HepG2 (cell line): Measurements from ENCODE around the gene PARS2. TPM values are rescaled to one million over a fixed set of nuclear protein-coding genes. Genes with fewer than 3 reads are reported as not detected.

Experiments used
- ADNP ChIP-seq: sonication (generic); formaldehyde crosslinking; IDR thresholded peaks from 2 replicates; pipeline ENCODE4 v1.4.0; 2020; ENCODE audit warnings: missing genetic modification reagents
- ARID4A ChIP-seq: sonication (generic); formaldehyde crosslinking; IDR thresholded peaks from 2 replicates; pipeline ENCODE4 v1.5.0; 2020; ENCODE audit warnings: mild to moderate bottlenecking, missing genetic modification reagents, borderline replicate concordance
- EZH2 ChIP-seq: conservative IDR thresholded peaks from 2 replicates; pipeline ENCODE4 v1.6.1; 2012; ENCODE audit warnings: mild to moderate bottlenecking, low read depth, low read length, moderate library complexity
- LBX2 ChIP-seq: sonication (generic); formaldehyde crosslinking; IDR thresholded peaks from 2 replicates; pipeline ENCODE4 v1.5.0; 2020; ENCODE audit warnings: missing genetic modification reagents, mild to moderate bottlenecking, borderline replicate concordance
- MYPOP ChIP-seq: sonication (generic); formaldehyde crosslinking; IDR thresholded peaks from 2 replicates; pipeline ENCODE4 v1.8.1; 2023; ENCODE audit warnings: mild to moderate bottlenecking, moderate library complexity, missing genetic modification reagents
- PHB2 ChIP-seq: fragments of 450-650 bp; IDR thresholded peaks from 2 replicates; pipeline ENCODE4 v1.6.1; 2018; ENCODE audit not compliant: partially characterized antibody
- PTBP1 ChIP-seq: fragments of 200-400 bp; formaldehyde crosslinking; IDR thresholded peaks from 2 replicates; pipeline ENCODE4 v1.6.1; 2018; ENCODE audit warnings: low read length, low read depth; ENCODE audit not compliant: poor library complexity, severe bottlenecking
- SMAD1 ChIP-seq: sonication (generic); formaldehyde crosslinking; IDR thresholded peaks from 2 replicates; pipeline ENCODE4 v1.4.0; 2020; ENCODE audit warnings: missing genetic modification reagents, low read depth, mild to moderate bottlenecking, borderline replicate concordance
- SMC3 ChIP-seq: IDR thresholded peaks from 2 replicates; pipeline ENCODE4 v1.6.1; 2011; ENCODE audit warnings: low read length, improper control_type of control experiment
- SP140L ChIP-seq: sonication (generic); formaldehyde crosslinking; IDR thresholded peaks from 2 replicates; pipeline ENCODE4 v1.4.0; 2020; ENCODE audit warnings: missing genetic modification reagents, borderline replicate concordance
- XRCC5 ChIP-seq: fragments of 200-400 bp; formaldehyde crosslinking; optimal IDR thresholded peaks from 2 replicates; pipeline ENCODE3; 2017; ENCODE audit warnings: mild to moderate bottlenecking, low read length
- ZFYVE20 ChIP-seq: sonication (generic); formaldehyde crosslinking; IDR thresholded peaks from 2 replicates; pipeline ENCODE4 v1.8.0; 2023; ENCODE audit warnings: low read depth, mild to moderate bottlenecking, moderate library complexity, missing genetic modification reagents, borderline replicate concordance
- ZNF207 ChIP-seq: fragments of 450-650 bp; IDR thresholded peaks from 2 replicates; pipeline ENCODE4 v1.6.1; 2016; ENCODE audit warnings: antibody characterized with exemption, borderline replicate concordance
- ZNF296 ChIP-seq: sonication (generic); formaldehyde crosslinking; conservative IDR thresholded peaks from 2 replicates; pipeline ENCODE4 v1.5.0; 2020; ENCODE audit warnings: mild to moderate bottlenecking, missing genetic modification reagents
- ZNF747 ChIP-seq: sonication (generic); formaldehyde crosslinking; IDR thresholded peaks from 2 replicates; pipeline ENCODE4 v1.8.1; 2023; ENCODE audit warnings: missing genetic modification reagents, mild to moderate bottlenecking, borderline replicate concordance
- ZSCAN29 ChIP-seq: sonication (generic); formaldehyde crosslinking; conservative IDR thresholded peaks from 2 replicates; pipeline ENCODE4 v1.4.0; 2020; ENCODE audit warnings: mild to moderate bottlenecking, missing genetic modification reagents
- polyA plus RNA-seq, 8 experiments: library from polyadenylated mRNA; depleted of rRNA in 3 of 8; stranded (reverse) in 7 of 8; unstranded in 1 of 8; fragments of >200 nt; fragmentation: Illumina TruSeq in 4 of 8; extraction: Trizol in 4 of 8; gene quantifications; 2 replicates each; pipeline versions ENCODE4 v1.2.1 to v1.2.3, GENCODE V29; 2011 to 2016; ENCODE audit warnings: low read depth in 4 of 8, missing spikeins in 1 of 8, mixed read lengths in 1 of 8; ENCODE audit not compliant: insufficient read depth in 1 of 8
- total RNA-seq, 5 experiments: library from RNA; depleted of rRNA; stranded (reverse); fragments of >200 nt; fragmentation: Illumina TruSeq; extraction: Trizol; gene quantifications; 2 replicates each; pipeline ENCODE4 v1.2.3, GENCODE V29; 2016; ENCODE audit warnings: low read depth in 1 of 5

Gene PARS2
- total and polyA plus RNA-seq, 2 of the 13 experiments (the other 11 are each of a cell fraction or from before 2014, with no cell fraction given): 2.4 to 4.6 TPM

- no peak for TF ChIP-seq MYPOP
- TF ChIP-seq ARID4A (CRISPR knock-in tag): no peak
- TF ChIP-seq XRCC5: peak; percentile 26
- no peak for TF ChIP-seq ZFYVE20 (CRISPR knock-in tag)
- TF ChIP-seq SP140L: no peak
- TF ChIP-seq ZNF747 (CRISPR knock-in tag): no peak
- no peak for TF ChIP-seq ZNF207
- TF ChIP-seq LBX2 (CRISPR knock-in tag): no peak
- TF ChIP-seq EZH2: no peak
- TF ChIP-seq PTBP1: no peak
- TF ChIP-seq SMAD1 (CRISPR knock-in tag): no peak
- TF ChIP-seq ADNP (CRISPR knock-in tag): no peak
- no peak for TF ChIP-seq ZSCAN29
- TF ChIP-seq SMC3: peak; percentile 76
- TF ChIP-seq ZNF296: no peak
- TF ChIP-seq PHB2: no peak
These were observed 27.7 kb upstream of the PARS2 start (continued) for GRCh38 chr1:54791880-54792522.
